Naive thymus-derived CD4-positive, alpha-beta T cell (primary cell): Measurements from ENCODE around the gene CADPS. TPM values are rescaled to one million over a fixed set of nuclear protein-coding genes. Genes with fewer than 3 reads are reported as not detected.
A peak's percentile ranks its signal among the peaks of the same experiment; 100 is the strongest.

Source experiments
- ATAC-seq: fragments of 150-1000 bp; cut with Tn5 transposase; 2 replicates; pipeline ENCODE4 v1.10.0; 2021; ENCODE audit warnings: mild to moderate bottlenecking, moderate library complexity
- CTCF ChIA-PET: fragments of 350-600 bp; sonication (Branson Sonifier 250); formaldehyde crosslinking; loops from one replicate; lab custom pipeline; 2021; ENCODE audit warnings: antibody characterized with exemption; lab: Charles Lee
- POLR2A ChIA-PET: fragments of 350-600 bp; sonication (Branson Sonifier 250); formaldehyde crosslinking; loops from one replicate; lab custom pipeline; 2021; ENCODE audit warnings: antibody characterized with exemption, inconsistent platforms; lab: Charles Lee
- DNase-seq, 9 donors: peaks; one replicate each; pipeline versions ENCODE4 v3.0.0 to v3.0.0-alpha.2; 2020 to 2022; ENCODE audit warnings: mixed read lengths in 1 of 9
- H3K27ac ChIP-seq: one replicate; pipeline ENCODE4 v1.7.0; 2013; ENCODE audit warnings: mild to moderate bottlenecking, low read depth, low read length, moderate library complexity
- H3K27me3 ChIP-seq, 2 donors: one replicate each; pipeline ENCODE4 v1.7.0; 2013; ENCODE audit warnings: low read length in 2 of 2, mild to moderate bottlenecking in 2 of 2, moderate library complexity in 2 of 2; ENCODE audit not compliant: control insufficient read depth in 2 of 2, insufficient read depth in 2 of 2
- H3K36me3 ChIP-seq, 3 experiments: 1 replicate in 2 of 3; 2 replicates in 1 of 3; pipeline ENCODE4 v1.7.0; 2013; ENCODE audit warnings: low read length in 3 of 3, mild to moderate bottlenecking in 3 of 3, moderate library complexity in 1 of 3; ENCODE audit not compliant: insufficient read depth in 3 of 3, control insufficient read depth in 2 of 3
- H3K4me1 ChIP-seq, 2 donors: one replicate each; pipeline ENCODE4 v1.7.0; 2013; ENCODE audit warnings: low read length in 2 of 2, mild to moderate bottlenecking in 2 of 2, moderate library complexity in 1 of 2; ENCODE audit not compliant: control insufficient read depth in 2 of 2, insufficient read depth in 2 of 2
- H3K4me3 ChIP-seq: 2 replicates; pipeline ENCODE4 v1.7.0; 2013; ENCODE audit warnings: mild to moderate bottlenecking, low read length
- H3K9me3 ChIP-seq, 3 experiments: 1 replicate in 2 of 3; 2 replicates in 1 of 3; pipeline ENCODE4 v1.7.0; 2013; ENCODE audit warnings: low read length in 3 of 3; ENCODE audit not compliant: control insufficient read depth in 2 of 3
- H3K27ac Mint-ChIP-seq, 9 donors: one replicate each; pipeline ENCODE4 v1.8.0; 2020 to 2022; ENCODE audit warnings: mixed read lengths in 9 of 9, mild to moderate bottlenecking in 8 of 9, moderate library complexity in 5 of 9, inconsistent platforms in 2 of 9
- H3K27me3 Mint-ChIP-seq, 5 donors: one replicate each; pipeline ENCODE4 v1.8.0; 2021 to 2022; ENCODE audit warnings: mixed read lengths in 5 of 5, mild to moderate bottlenecking in 1 of 5
- H3K36me3 Mint-ChIP-seq, 5 donors: one replicate each; pipeline ENCODE4 v1.8.0; 2020 to 2022; ENCODE audit warnings: mixed read lengths in 5 of 5, mild to moderate bottlenecking in 3 of 5, inconsistent platforms in 1 of 5
- H3K4me1 Mint-ChIP-seq, 7 donors: one replicate each; pipeline ENCODE4 v1.8.0; 2020 to 2022; ENCODE audit warnings: mixed read lengths in 7 of 7, mild to moderate bottlenecking in 3 of 7, inconsistent platforms in 1 of 7
- H3K4me3 Mint-ChIP-seq, 10 donors: one replicate each; pipeline ENCODE4 v1.8.0; 2020 to 2022; ENCODE audit warnings: mild to moderate bottlenecking in 10 of 10, mixed read lengths in 10 of 10, moderate library complexity in 6 of 10, inconsistent platforms in 2 of 10
- H3K9me3 Mint-ChIP-seq, 11 donors: one replicate each; pipeline ENCODE4 v1.8.0; 2020 to 2022; ENCODE audit warnings: mixed read lengths in 11 of 11, mild to moderate bottlenecking in 4 of 11, inconsistent platforms in 1 of 11, moderate library complexity in 1 of 11
- intact Hi-C, 2 donors: fragments of 100-400 bp; cut with micrococcal nuclease; formaldehyde crosslinking; loops; one replicate each; pipeline ENCODE4 v1.15.1; 2023
- polyA plus RNA-seq, 2 donors: library from polyadenylated mRNA; unstranded; fragments of 300-500 nt; fragmentation: Illumina TruSeq; gene quantifications; one replicate each; pipeline ENCODE4 v1.2.3, GENCODE V29; 2021
- total RNA-seq, 6 experiments: library from RNA in 5 of 6; stranded (reverse) in 5 of 6; gene quantifications; 1 replicate in 5 of 6; 2 replicates in 1 of 6; pipeline ENCODE4 v1.2.3 and lab custom pipeline; 2021 to 2026

Gene CADPS
- total and polyA plus RNA-seq, 7 experiments from 2014 or later: not detected

GRCh38 chr3:62370858-62371719, 504.1 kb downstream of the CADPS start:
- ChIA-PET CTCF (no interaction called here), POLR2A (no interaction called here)
- Mint-ChIP-seq H3K36me3 (peaks cover 0 to 10% (median 2%) of the 10 kb centered on the region in 5 donors), H3K27ac (peak overlapping the region in 1 of 9 donors; percentile 79), H3K27me3 (peaks cover 71 to 95% (median 77%) of the 10 kb centered on the region in 5 donors), H3K4me1 (peaks cover 0 to 18% (median 8%) of the 10 kb centered on the region in 7 donors), H3K9me3 (peaks cover 0 to 6% (median 1%) of the 10 kb centered on the region in 11 donors), H3K4me3 (peak overlapping the region in 1 of 10 donors; percentile 17)
- no peaks in the 10 kb centered on the region for H3K4me1 ChIP-seq
- H3K27me3 ChIP-seq: peaks cover 0 to 12% of the 10 kb centered on the region in 2 donors
- no peak overlapping the region for H3K4me3 ChIP-seq
- no peak overlapping the region for H3K27ac ChIP-seq
- DNase-seq (no peak), ATAC-seq (no peak)
- intact Hi-C loops: loop anchor here in 1 of 2 donors (5.0 kb wide), 1 partner anchor 506 kb away; the partner anchor contains the start of gene CADPS
- no peaks in the 10 kb centered on the region for H3K36me3 ChIP-seq
- H3K9me3 ChIP-seq: no peaks in the 10 kb centered on the region

GRCh38 chr3:62370112-62370857, 504.9 kb downstream of the CADPS start:
- POLR2A ChIA-PET: no interaction called here
- intact Hi-C loops: loop anchor here in 1 of 2 donors (5.0 kb wide), 1 partner anchor 507 kb away; the partner anchor contains the start of gene CADPS
- peaks cover 0 to 5% (median 1%) of the 10 kb centered on the region in 11 donors for H3K9me3 Mint-ChIP-seq
- no peak overlapping the region for H3K27ac ChIP-seq
- peaks cover 71 to 95% (median 77%) of the 10 kb centered on the region in 5 donors for H3K27me3 Mint-ChIP-seq
- peak overlapping the region in 1 of 9 donors; percentile 81 for H3K27ac Mint-ChIP-seq
- CTCF ChIA-PET: no interaction called here
- H3K4me3 Mint-ChIP-seq: peak overlapping the region in 2 of 10 donors; percentile 6 to 7
- no peaks in the 10 kb centered on the region for H3K4me1 ChIP-seq
- H3K4me3 ChIP-seq: no peak overlapping the region
- H3K36me3 ChIP-seq: no peaks in the 10 kb centered on the region
- no peak for ATAC-seq
- H3K27me3 ChIP-seq: peaks cover 0 to 7% of the 10 kb centered on the region in 2 donors
- H3K36me3 Mint-ChIP-seq: peaks cover 0 to 7% (median 0%) of the 10 kb centered on the region in 5 donors
- DNase-seq: no peak
- peaks cover 0 to 11% (median 8%) of the 10 kb centered on the region in 7 donors for H3K4me1 Mint-ChIP-seq
- H3K9me3 ChIP-seq: no peaks in the 10 kb centered on the region

- ChIA-PET POLR2A (no interaction called here), CTCF (no interaction called here)
- Histone ChIP-seq H3K27ac (no peak overlapping the region), H3K4me1 (no peaks in the 10 kb centered on the region), H3K27me3 (peaks cover 0 to 7% of the 10 kb centered on the region in 2 donors), H3K4me3 (no peak overlapping the region), H3K36me3 (no peaks in the 10 kb centered on the region), H3K9me3 (no peaks in the 10 kb centered on the region)
- no peak for DNase-seq
- Mint-ChIP-seq H3K36me3 (peaks cover 0 to 7% (median 0%) of the 10 kb centered on the region in 5 donors), H3K4me3 (no peak overlapping the region), H3K27me3 (peaks cover 68 to 95% (median 74%) of the 10 kb centered on the region in 5 donors), H3K9me3 (peaks cover 0 to 5% (median 0%) of the 10 kb centered on the region in 11 donors), H3K4me1 (peaks cover 0 to 10% (median 7%) of the 10 kb centered on the region in 7 donors), H3K27ac (peak overlapping the region in 1 of 9 donors; percentile 7)
- intact Hi-C loops: no loop called here
- no peak for ATAC-seq
Measured at GRCh38 chr3:62369476-62369743, 505.8 kb downstream of the CADPS start.

- ChIA-PET CTCF (no interaction called here), POLR2A (no interaction called here)
- H3K27me3 Mint-ChIP-seq: peaks cover 66 to 92% (median 69%) of the 10 kb centered on the region in 5 donors
- no peak for ATAC-seq
- no peaks in the 10 kb centered on the region for H3K9me3 ChIP-seq
- intact Hi-C loops: no loop called here
- H3K9me3 Mint-ChIP-seq: peaks cover 0 to 5% (median 0%) of the 10 kb centered on the region in 11 donors
- H3K27ac Mint-ChIP-seq: no peak overlapping the region
- no peak for DNase-seq
- H3K27ac ChIP-seq: no peak overlapping the region
- H3K36me3 ChIP-seq: no peaks in the 10 kb centered on the region
- peaks cover 0 to 7% of the 10 kb centered on the region in 2 donors for H3K27me3 ChIP-seq
- peaks cover 0 to 5% (median 2%) of the 10 kb centered on the region in 7 donors for H3K4me1 Mint-ChIP-seq
- no peak overlapping the region for H3K4me3 ChIP-seq
- peak overlapping the region in 1 of 10 donors; percentile 4 for H3K4me3 Mint-ChIP-seq
- H3K4me1 ChIP-seq: no peaks in the 10 kb centered on the region
- peaks cover 0 to 7% (median 0%) of the 10 kb centered on the region in 5 donors for H3K36me3 Mint-ChIP-seq
Measured at GRCh38 chr3:62368705-62369475, 506.3 kb downstream of the CADPS start.

- POLR2A ChIA-PET: no interaction called here
- CTCF ChIA-PET: no interaction called here
Measured at GRCh38 chr3:62368290-62368704, 506.9 kb downstream of the CADPS start.

GRCh38 chr3:62367763-62368195, 507.4 kb downstream of the CADPS start:
- H3K9me3 ChIP-seq: no peaks in the 10 kb centered on the region
- peaks cover 0 to 7% (median 0%) of the 10 kb centered on the region in 11 donors for H3K9me3 Mint-ChIP-seq
- H3K36me3 ChIP-seq: no peaks in the 10 kb centered on the region
- ATAC-seq (no peak), DNase-seq (no peak)
- peaks cover 67 to 82% (median 67%) of the 10 kb centered on the region in 5 donors for H3K27me3 Mint-ChIP-seq
- H3K27me3 ChIP-seq: peaks cover 0 to 7% of the 10 kb centered on the region in 2 donors
- no peaks in the 10 kb centered on the region for H3K4me1 ChIP-seq
- H3K27ac Mint-ChIP-seq: peak overlapping the region in 1 of 9 donors; percentile 5
- CTCF ChIA-PET: no interaction called here
- peaks cover 0 to 7% (median 0%) of the 10 kb centered on the region in 5 donors for H3K36me3 Mint-ChIP-seq
- H3K27ac ChIP-seq: no peak overlapping the region
- intact Hi-C loops: no loop called here
- peaks cover 0 to 5% (median 0%) of the 10 kb centered on the region in 7 donors for H3K4me1 Mint-ChIP-seq
- POLR2A ChIA-PET: no interaction called here
- H3K4me3 Mint-ChIP-seq: no peak overlapping the region
- no peak overlapping the region for H3K4me3 ChIP-seq

More at GRCh38 chr3:62368290-62368704, 506.9 kb downstream of the CADPS start:
- Mint-ChIP-seq H3K4me1 (peaks cover 0 to 5% (median 0%) of the 10 kb centered on the region in 7 donors), H3K36me3 (peaks cover 0 to 7% (median 0%) of the 10 kb centered on the region in 5 donors), H3K27ac (no peak overlapping the region), H3K4me3 (no peak overlapping the region), H3K27me3 (peaks cover 67 to 88% (median 67%) of the 10 kb centered on the region in 5 donors), H3K9me3 (peaks cover 0 to 6% (median 0%) of the 10 kb centered on the region in 11 donors)
- peaks cover 0 to 7% of the 10 kb centered on the region in 2 donors for H3K27me3 ChIP-seq
- no peak for ATAC-seq
- no peaks in the 10 kb centered on the region for H3K9me3 ChIP-seq
- no peak for DNase-seq
- no peaks in the 10 kb centered on the region for H3K4me1 ChIP-seq
- H3K4me3 ChIP-seq: no peak overlapping the region
- H3K27ac ChIP-seq: no peak overlapping the region
- H3K36me3 ChIP-seq: no peaks in the 10 kb centered on the region
- intact Hi-C loops: no loop called here
